ENCODE results near the gene DYRK1A. TPM values are rescaled to one million over a fixed set of nuclear protein-coding genes. Genes with fewer than 3 reads are reported as not detected.

Gene DYRK1A
- total RNA-seq, 1 experiment from 2014 or later = 79.8 TPM

GRCh38 chr21:37566790-37567615 lies 200.4 kb downstream of the DYRK1A start:
- DNase-seq (ENCODE audit: low read depth) = no peak

DNA sequence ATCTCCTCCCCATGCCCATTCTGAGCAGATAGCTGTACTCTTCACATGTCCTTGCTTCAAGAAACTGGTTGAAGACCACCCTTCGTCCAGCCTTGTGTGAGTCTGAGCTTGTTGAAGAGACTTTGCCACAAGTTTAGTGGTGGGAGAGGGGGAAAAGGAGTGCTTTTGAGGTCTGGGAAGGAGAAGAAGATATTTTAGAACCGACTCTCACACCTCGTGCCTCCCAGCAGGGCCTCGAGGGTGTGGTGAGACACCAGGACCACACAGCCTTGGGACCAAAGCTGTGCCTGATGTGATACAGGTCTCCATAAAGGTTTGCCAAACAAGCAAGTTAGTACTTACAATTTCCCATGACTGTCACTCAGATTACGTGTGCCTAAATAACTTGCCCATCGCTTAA lies 201.8 kb downstream of the DYRK1A start:
- DNase-seq (ENCODE audit: low read depth) = no peak

DNA sequence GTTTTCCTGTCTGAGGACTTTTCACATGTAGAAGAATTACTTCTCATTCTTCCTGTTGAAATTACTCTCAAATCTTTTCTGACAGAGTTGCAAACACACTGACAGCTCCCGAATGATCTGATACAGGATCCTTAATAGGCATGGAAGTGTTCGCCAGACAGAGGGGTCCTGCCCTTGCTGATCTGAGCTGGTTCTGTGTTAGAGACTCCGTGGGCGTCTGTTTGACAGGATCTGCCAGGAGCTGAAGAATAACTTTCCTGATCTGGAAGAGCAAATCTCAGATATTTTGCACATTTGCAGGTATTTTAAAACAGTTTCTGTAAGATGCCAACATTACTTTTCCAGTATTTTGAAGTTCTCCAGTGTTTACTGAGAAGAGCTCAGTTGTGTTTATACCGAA lies 202.3 kb downstream of the DYRK1A start:
- DNase-seq (ENCODE audit: low read depth) = no peak

GRCh38 chr21:37571442-37571841 lies 204.9 kb downstream of the DYRK1A start:
- no peak for DNase-seq (ENCODE audit: low read depth)

DNA sequence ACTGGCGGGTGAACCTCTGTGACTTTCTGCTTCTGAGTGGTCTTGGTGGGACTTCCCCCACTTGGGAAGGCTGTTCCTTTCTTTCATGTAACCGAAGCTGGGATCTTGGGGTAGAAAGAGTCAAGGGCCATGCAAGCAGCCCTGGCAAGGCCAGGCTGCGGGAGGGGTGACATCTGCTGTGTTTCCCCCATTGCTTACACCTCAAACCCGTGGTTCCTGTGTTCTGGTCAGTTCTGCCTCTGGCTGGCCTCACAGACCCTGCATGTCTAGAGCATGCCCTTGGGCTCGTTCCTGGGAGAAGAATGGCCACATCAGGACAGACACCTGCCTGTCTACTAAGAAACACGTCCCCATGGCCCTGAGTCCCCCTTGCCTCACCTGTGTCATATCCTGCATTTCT lies 207.7 kb downstream of the DYRK1A start:
- DNase-seq (ENCODE audit: low read depth) = no peak

GRCh38 chr21:37574751-37575150 lies 208.2 kb downstream of the DYRK1A start:
- no peak for DNase-seq (ENCODE audit: low read depth)

DNA sequence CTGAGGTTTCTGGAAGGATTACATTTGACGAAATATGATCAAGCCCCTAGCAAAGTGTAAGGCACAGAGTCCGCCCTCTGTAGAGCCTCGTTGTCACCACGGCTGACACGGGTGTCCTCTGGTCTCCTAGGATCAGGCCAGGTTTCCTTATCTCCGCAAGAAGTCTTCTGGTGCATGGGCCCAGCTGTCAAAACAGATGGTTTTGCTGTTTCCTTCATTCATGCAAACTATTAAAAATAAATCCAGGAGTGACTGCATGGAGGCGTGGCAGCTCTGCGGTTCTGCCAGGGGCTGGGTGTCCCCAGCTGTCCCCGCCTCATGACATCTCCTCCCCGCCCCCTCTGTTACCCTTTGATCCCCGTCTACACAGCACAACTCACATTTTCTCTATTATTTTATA lies 209.0 kb downstream of the DYRK1A start:
- no peak for DNase-seq (ENCODE audit: low read depth)

Other genes starting within 250 kb of the DYRK1A start
- gene VPS26C, start 99.4 kb upstream of the DYRK1A start, total RNA-seq (2014; rRNA removed; shearing (Covaris generic)) = 83.7 and 130 TPM in 2 replicates